Measurements from ENCODE around the gene ROBO2. TPM values are rescaled to one million over a fixed set of nuclear protein-coding genes. Genes with fewer than 3 reads are reported as not detected.

Gene ROBO2
- total RNA-seq, 2 experiments from 2014 or later, result not detected

DNA sequence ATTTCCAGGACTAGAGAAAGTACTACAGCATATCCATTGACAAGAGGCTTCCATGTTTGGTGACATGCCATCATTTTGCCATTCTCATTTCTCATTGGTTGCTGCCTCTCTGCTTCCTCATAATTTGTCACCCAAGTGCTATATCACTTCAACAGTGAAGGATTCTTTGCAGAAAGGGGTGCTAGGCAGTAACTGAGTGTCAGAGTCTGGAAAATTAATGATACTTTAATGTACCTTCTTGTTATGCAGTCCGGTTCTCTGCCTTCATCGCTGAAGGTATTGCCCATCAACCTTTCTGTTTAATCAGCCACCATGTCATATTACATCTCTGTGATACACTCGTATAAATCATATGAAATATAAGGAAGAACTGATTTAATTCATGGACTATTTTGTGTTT is 550.3 kb downstream of the ROBO2 start:
- H3K36me3 Mint-ChIP-seq, result no peaks in the 10 kb centered on the region
- no peaks in the 10 kb centered on the region for H3K27me3 Mint-ChIP-seq
- no peaks in the 10 kb centered on the region for H3K4me1 Mint-ChIP-seq
- DNase-seq, result no peak
- H3K4me3 Mint-ChIP-seq, result no peak overlapping the region
- H3K9me3 Mint-ChIP-seq, result peaks cover 2% of the 10 kb centered on the region
- no peak overlapping the region for H3K27ac Mint-ChIP-seq

GRCh38 chr3:77595371-77595870 is 555.5 kb downstream of the ROBO2 start:
- no peaks in the 10 kb centered on the region for H3K27me3 Mint-ChIP-seq
- no peaks in the 10 kb centered on the region for H3K4me1 Mint-ChIP-seq
- no peak overlapping the region for H3K4me3 Mint-ChIP-seq
- H3K27ac Mint-ChIP-seq, result no peak overlapping the region
- peaks cover 2% of the 10 kb centered on the region for H3K9me3 Mint-ChIP-seq
- no peak for DNase-seq
- no peaks in the 10 kb centered on the region for H3K36me3 Mint-ChIP-seq

DNA sequence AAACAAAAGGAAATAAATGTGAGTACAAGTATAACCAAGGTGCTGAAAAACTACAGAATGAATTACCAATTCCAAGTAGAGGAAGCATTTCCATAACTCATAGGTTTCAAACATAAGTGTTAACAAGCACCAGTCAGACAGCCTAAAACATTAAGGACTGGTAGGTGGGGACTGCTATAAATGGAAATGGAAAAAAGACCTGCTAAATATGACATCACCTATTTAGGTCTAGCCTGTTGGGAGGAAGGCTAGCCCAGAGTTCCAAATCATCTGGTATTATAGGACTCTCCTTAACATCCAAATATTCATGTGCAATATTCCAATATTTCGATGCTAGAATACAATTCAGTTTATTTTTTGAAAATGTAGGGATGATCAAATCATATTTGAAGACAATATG is 560.0 kb downstream of the ROBO2 start:
- Mint-ChIP-seq H3K27ac (no peak overlapping the region), H3K9me3 (peaks cover 2% of the 10 kb centered on the region), H3K4me3 (no peak overlapping the region), H3K4me1 (no peaks in the 10 kb centered on the region), H3K36me3 (no peaks in the 10 kb centered on the region), H3K27me3 (no peaks in the 10 kb centered on the region)
- DNase-seq, result no peak

GRCh38 chr3:77601823-77602415 is 562.0 kb downstream of the ROBO2 start:
- H3K4me1 Mint-ChIP-seq, result no peaks in the 10 kb centered on the region
- no peak overlapping the region for H3K27ac Mint-ChIP-seq
- no peak for DNase-seq
- no peaks in the 10 kb centered on the region for H3K27me3 Mint-ChIP-seq
- H3K9me3 Mint-ChIP-seq, result peaks cover 4% of the 10 kb centered on the region
- H3K4me3 Mint-ChIP-seq, result no peak overlapping the region
- H3K36me3 Mint-ChIP-seq, result no peaks in the 10 kb centered on the region

DNA sequence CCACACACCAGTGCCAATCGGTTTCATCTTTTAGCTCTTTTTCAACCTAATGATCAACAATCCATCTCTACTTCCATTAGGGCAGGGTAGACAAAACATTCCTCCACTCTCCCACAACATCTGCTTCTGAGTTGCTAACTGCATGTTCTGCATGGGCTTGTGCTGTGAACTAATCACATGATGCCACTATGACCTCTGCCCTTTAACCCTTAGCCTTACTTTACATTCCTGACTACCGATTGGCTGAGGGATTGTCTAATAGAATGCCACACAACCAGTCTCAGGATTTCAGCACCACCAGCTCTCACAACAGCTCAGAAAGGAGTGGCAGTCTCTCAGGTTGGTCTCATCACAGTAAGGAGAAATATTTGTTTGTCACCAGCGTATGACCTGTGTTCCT is 562.8 kb downstream of the ROBO2 start:
- DNase-seq, result no peak
- Mint-ChIP-seq H3K9me3 (peaks cover 4% of the 10 kb centered on the region), H3K4me1 (no peaks in the 10 kb centered on the region), H3K27me3 (no peaks in the 10 kb centered on the region), H3K4me3 (no peak overlapping the region), H3K27ac (no peak overlapping the region), H3K36me3 (no peaks in the 10 kb centered on the region)

- Mint-ChIP-seq H3K27me3 (no peaks in the 10 kb centered on the region), H3K27ac (no peak overlapping the region), H3K4me1 (no peaks in the 10 kb centered on the region), H3K36me3 (no peaks in the 10 kb centered on the region), H3K4me3 (no peak overlapping the region), H3K9me3 (peaks cover 4% of the 10 kb centered on the region)
- DNase-seq, result no peak
Measured at GRCh38 chr3:77605308-77605707, 565.4 kb downstream of the ROBO2 start.

DNA sequence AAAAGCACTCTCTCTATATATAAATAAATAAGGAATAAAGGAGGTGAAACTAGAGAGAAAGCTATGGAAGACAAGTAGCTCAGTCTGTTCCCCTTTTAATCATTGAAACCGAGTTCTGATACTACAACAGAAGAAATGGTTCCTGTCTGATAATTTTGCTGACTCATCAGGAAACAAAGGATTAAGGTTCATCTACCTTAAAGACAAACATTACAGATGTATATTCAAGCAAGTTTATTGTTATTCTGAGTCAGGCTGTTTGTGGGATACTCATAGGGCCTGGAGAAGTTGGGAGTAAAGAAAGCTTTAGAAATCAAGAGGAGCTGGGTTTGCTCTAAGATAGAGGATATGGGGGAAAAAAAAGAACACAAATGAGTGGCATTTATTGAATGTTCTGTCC is 566.0 kb downstream of the ROBO2 start:
- Mint-ChIP-seq H3K4me3 (no peak overlapping the region), H3K27me3 (no peaks in the 10 kb centered on the region)

GRCh38 chr3:77606372-77606771 is 566.5 kb downstream of the ROBO2 start:
- peaks cover 4% of the 10 kb centered on the region for H3K9me3 Mint-ChIP-seq
- no peak overlapping the region for H3K4me3 Mint-ChIP-seq
- no peak for DNase-seq
- H3K27me3 Mint-ChIP-seq, result no peaks in the 10 kb centered on the region
- no peak overlapping the region for H3K27ac Mint-ChIP-seq
- no peaks in the 10 kb centered on the region for H3K4me1 Mint-ChIP-seq
- H3K36me3 Mint-ChIP-seq, result no peaks in the 10 kb centered on the region

More for the DNA sequence above, 566.0 kb downstream of the ROBO2 start:
- Mint-ChIP-seq H3K4me1 (no peaks in the 10 kb centered on the region), H3K36me3 (no peaks in the 10 kb centered on the region), H3K27ac (no peak overlapping the region), H3K9me3 (peaks cover 4% of the 10 kb centered on the region)
- no peak for DNase-seq

- Mint-ChIP-seq H3K4me3 (no peak overlapping the region), H3K9me3 (peaks cover 3% of the 10 kb centered on the region), H3K4me1 (no peaks in the 10 kb centered on the region), H3K27me3 (no peaks in the 10 kb centered on the region), H3K36me3 (no peaks in the 10 kb centered on the region), H3K27ac (no peak overlapping the region)
- DNase-seq, result no peak
Measured at GRCh38 chr3:77618686-77619085, 578.8 kb downstream of the ROBO2 start.

- H3K27me3 Mint-ChIP-seq, result no peaks in the 10 kb centered on the region
- no peak overlapping the region for H3K27ac Mint-ChIP-seq
- no peaks in the 10 kb centered on the region for H3K36me3 Mint-ChIP-seq
- no peaks in the 10 kb centered on the region for H3K4me1 Mint-ChIP-seq
- H3K9me3 Mint-ChIP-seq, result peaks cover 3% of the 10 kb centered on the region
- no peak overlapping the region for H3K4me3 Mint-ChIP-seq
- DNase-seq, result no peak
Measured at GRCh38 chr3:77620009-77620408, 580.1 kb downstream of the ROBO2 start.

DNA sequence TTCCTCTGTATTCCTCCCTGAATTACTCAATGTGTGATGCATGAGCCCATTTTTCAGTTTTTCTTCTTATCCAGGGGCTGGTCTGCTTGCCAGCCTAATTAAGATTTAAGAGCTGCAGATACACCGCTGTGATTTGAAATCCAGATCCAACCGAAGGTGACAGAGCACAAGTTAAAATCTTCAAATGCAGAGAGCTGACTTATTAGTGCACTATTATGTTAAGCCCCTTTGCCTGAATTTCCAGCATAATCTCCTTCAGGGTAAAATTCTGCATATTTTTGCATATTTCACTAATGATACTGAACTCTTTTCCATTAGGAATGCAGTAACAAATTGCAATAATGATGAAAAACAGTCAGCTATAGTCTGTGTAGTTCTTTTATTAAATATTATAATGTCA is 583.6 kb downstream of the ROBO2 start:
- no peak overlapping the region for H3K27ac Mint-ChIP-seq
- no peak overlapping the region for H3K4me3 Mint-ChIP-seq
- DNase-seq, result no peak
- H3K27me3 Mint-ChIP-seq, result no peaks in the 10 kb centered on the region
- no peaks in the 10 kb centered on the region for H3K4me1 Mint-ChIP-seq
- peaks cover 1% of the 10 kb centered on the region for H3K9me3 Mint-ChIP-seq
- H3K36me3 Mint-ChIP-seq, result no peaks in the 10 kb centered on the region

- no peaks in the 10 kb centered on the region for H3K27me3 Mint-ChIP-seq
- no peaks in the 10 kb centered on the region for H3K4me1 Mint-ChIP-seq
- no peak for DNase-seq
- H3K9me3 Mint-ChIP-seq, result peaks cover 8% of the 10 kb centered on the region
- no peak overlapping the region for H3K27ac Mint-ChIP-seq
- no peaks in the 10 kb centered on the region for H3K36me3 Mint-ChIP-seq
- no peak overlapping the region for H3K4me3 Mint-ChIP-seq
Measured at GRCh38 chr3:77626157-77626556, 586.3 kb downstream of the ROBO2 start.

GRCh38 chr3:77648214-77648613 is 608.3 kb downstream of the ROBO2 start:
- H3K27ac Mint-ChIP-seq, result no peak overlapping the region
- no peaks in the 10 kb centered on the region for H3K27me3 Mint-ChIP-seq
- no peak for DNase-seq
- no peaks in the 10 kb centered on the region for H3K4me1 Mint-ChIP-seq
- no peak overlapping the region for H3K4me3 Mint-ChIP-seq
- no peaks in the 10 kb centered on the region for H3K36me3 Mint-ChIP-seq
- no peaks in the 10 kb centered on the region for H3K9me3 Mint-ChIP-seq

GRCh38 chr3:77648664-77649063 is 608.8 kb downstream of the ROBO2 start:
- no peak for DNase-seq
- H3K36me3 Mint-ChIP-seq, result no peaks in the 10 kb centered on the region
- no peaks in the 10 kb centered on the region for H3K27me3 Mint-ChIP-seq
- H3K4me1 Mint-ChIP-seq, result no peaks in the 10 kb centered on the region
- H3K4me3 Mint-ChIP-seq, result no peak overlapping the region
- no peak overlapping the region for H3K27ac Mint-ChIP-seq
- no peaks in the 10 kb centered on the region for H3K9me3 Mint-ChIP-seq

GRCh38 chr3:77652624-77653023 is 612.7 kb downstream of the ROBO2 start:
- Mint-ChIP-seq H3K27me3 (no peaks in the 10 kb centered on the region), H3K4me1 (no peaks in the 10 kb centered on the region), H3K9me3 (peaks cover 2% of the 10 kb centered on the region), H3K4me3 (no peak overlapping the region), H3K36me3 (no peaks in the 10 kb centered on the region), H3K27ac (no peak overlapping the region)
- DNase-seq, result no peak

GRCh38 chr3:77655396-77655795 is 615.5 kb downstream of the ROBO2 start:
- no peaks in the 10 kb centered on the region for H3K36me3 Mint-ChIP-seq
- no peaks in the 10 kb centered on the region for H3K27me3 Mint-ChIP-seq
- peaks cover 10% of the 10 kb centered on the region for H3K9me3 Mint-ChIP-seq
- H3K27ac Mint-ChIP-seq, result no peak overlapping the region
- H3K4me1 Mint-ChIP-seq, result no peaks in the 10 kb centered on the region
- no peak overlapping the region for H3K4me3 Mint-ChIP-seq
- no peak for DNase-seq
